ENCODE measurements around the gene CHTOP.

CHTOP gene

GRCh38 chr1:153685544-153686340, 51.9 kb downstream of the CHTOP start:
- no peak for DNase-seq (ENCODE audit: low read depth in 2 of 2)

- no peak for DNase-seq (ENCODE audit: low read depth in 2 of 2)
Measured at GRCh38 chr1:153687346-153688125, 53.7 kb downstream of the CHTOP start.

GRCh38 chr1:153688276-153688675, 54.4 kb downstream of the CHTOP start:
- no peak for DNase-seq (ENCODE audit: low read depth in 2 of 2)

- DNase-seq (ENCODE audit: low read depth in 2 of 2), result no peak
Measured at GRCh38 chr1:153688736-153689328, 55.0 kb downstream of the CHTOP start.

- DNase-seq (ENCODE audit: low read depth in 2 of 2), result no peak
Measured at GRCh38 chr1:153693466-153693865, 59.6 kb downstream of the CHTOP start.

Measured in stimulated activated CD8-positive, alpha-beta memory T cell treated with anti-CD3 and anti-CD28 coated beads, Interleukin-2, amount 100 ng/mL, for 48 hours (primary cell).